Mesenchymal stem cell (in vitro differentiated cells and primary cell): ENCODE measurements around the gene CANT1.
"Not testable (repeated sequence)": the region's sequence is repeated elsewhere in the genome, so short reads cannot be mapped to it uniquely, and the experiment has no call there.

Source experiments
- DNase-seq: peaks from one replicate; pipeline ENCODE4 v3.0.0-alpha.2; 2013
- H2AFZ ChIP-seq: one replicate; pipeline ENCODE4 v1.6.1; 2013; ENCODE audit warnings: low read depth, mild to moderate bottlenecking, control low read depth, inconsistent platforms, low read length, moderate library complexity
- H2AK5ac ChIP-seq: 2 replicates; pipeline ENCODE4 v1.6.1; 2013; ENCODE audit warnings: low read length, moderate library complexity, mild to moderate bottlenecking, inconsistent platforms; ENCODE audit not compliant: severe bottlenecking
- H2BK120ac ChIP-seq: one replicate; pipeline ENCODE4 v1.6.1; 2013; ENCODE audit warnings: low read depth, mild to moderate bottlenecking, inconsistent platforms, low read length, moderate library complexity
- H2BK12ac ChIP-seq, 2 experiments: one replicate each; pipeline ENCODE4 v1.6.1; 2013; ENCODE audit warnings: inconsistent platforms in 2 of 2, low read length in 2 of 2, mild to moderate bottlenecking in 2 of 2, moderate library complexity in 2 of 2, control low read depth in 1 of 2
- H2BK15ac ChIP-seq: one replicate; pipeline ENCODE4 v1.6.1; 2013; ENCODE audit warnings: mild to moderate bottlenecking, low read depth, inconsistent platforms; ENCODE audit not compliant: poor library complexity, severe bottlenecking
- H2BK5ac ChIP-seq: 2 replicates; pipeline ENCODE4 v1.6.1; 2013; ENCODE audit warnings: low read depth, mild to moderate bottlenecking, low read length, control low read depth, inconsistent platforms; ENCODE audit not compliant: poor library complexity, severe bottlenecking
- H3K14ac ChIP-seq, 2 experiments: one replicate each; pipeline ENCODE4 v1.6.1; 2013; ENCODE audit warnings: inconsistent platforms in 2 of 2, low read length in 2 of 2, control low read depth in 1 of 2, mild to moderate bottlenecking in 1 of 2, moderate library complexity in 1 of 2
- H3K18ac ChIP-seq, 2 experiments: one replicate each; pipeline ENCODE4 v1.6.1; 2013; ENCODE audit warnings: inconsistent platforms in 2 of 2, low read length in 2 of 2, control low read depth in 1 of 2, low read depth in 1 of 2, mild to moderate bottlenecking in 1 of 2
- H3K23ac ChIP-seq, 2 experiments: one replicate each; pipeline ENCODE4 v1.6.1; 2013; ENCODE audit warnings: inconsistent platforms in 2 of 2, low read length in 2 of 2, mild to moderate bottlenecking in 2 of 2, moderate library complexity in 2 of 2, control low read depth in 1 of 2
- H3K27ac ChIP-seq: 2 replicates; pipeline ENCODE4 v1.5.1; 2013; ENCODE audit warnings: mild to moderate bottlenecking, moderate library complexity, low read length, control low read depth, inconsistent platforms; ENCODE audit not compliant: poor library complexity, severe bottlenecking
- H3K27me3 ChIP-seq, 2 experiments: 2 replicates each; pipeline versions ENCODE4 v1.6.1 to v1.7.0; 2013; ENCODE audit warnings: low read length in 2 of 2, mild to moderate bottlenecking in 2 of 2, moderate library complexity in 2 of 2, control low read depth in 1 of 2, inconsistent platforms in 1 of 2; ENCODE audit not compliant: control insufficient read depth in 1 of 2, insufficient read depth in 1 of 2
- H3K36me3 ChIP-seq, 2 experiments: 2 replicates each; pipeline versions ENCODE4 v1.6.1 to v1.7.0; 2013; ENCODE audit warnings: low read length in 2 of 2, control low read depth in 1 of 2, inconsistent platforms in 1 of 2, low read depth in 1 of 2, mild to moderate bottlenecking in 1 of 2; ENCODE audit not compliant: insufficient read depth in 2 of 2, control insufficient read depth in 1 of 2
- H3K4ac ChIP-seq, 2 experiments: one replicate each; pipeline ENCODE4 v1.6.1; 2013; ENCODE audit warnings: inconsistent platforms in 2 of 2, low read length in 2 of 2, mild to moderate bottlenecking in 2 of 2, moderate library complexity in 2 of 2, control low read depth in 1 of 2, low read depth in 1 of 2
- H3K4me1 ChIP-seq: 2 replicates; pipeline ENCODE4 v1.6.1; 2013; ENCODE audit warnings: low read depth, low read length, control low read depth; ENCODE audit not compliant: control insufficient read depth, insufficient read depth
- H3K4me2 ChIP-seq: 2 replicates; pipeline ENCODE4 v1.6.1; 2013; ENCODE audit warnings: low read length, mild to moderate bottlenecking, inconsistent platforms; ENCODE audit not compliant: poor library complexity, severe bottlenecking
- H3K4me3 ChIP-seq, 2 experiments: 2 replicates each; pipeline versions ENCODE4 v1.5.1 to v1.7.0; 2013; ENCODE audit warnings: low read length in 2 of 2, mild to moderate bottlenecking in 2 of 2, control low read depth in 1 of 2, low read depth in 1 of 2; ENCODE audit not compliant: insufficient read depth in 1 of 2
- H3K79me1 ChIP-seq: replicated peaks from 2 replicates; pipeline ENCODE4 v1.6.1; 2013; ENCODE audit warnings: mild to moderate bottlenecking, control low read depth, low read length, inconsistent platforms; ENCODE audit not compliant: poor library complexity, severe bottlenecking
- H3K9ac ChIP-seq: 2 replicates; pipeline ENCODE4 v1.7.0; 2013; ENCODE audit warnings: mild to moderate bottlenecking, low read length, moderate library complexity
- H3K9me3 ChIP-seq: 2 replicates; pipeline ENCODE4 v1.7.0; 2013; ENCODE audit warnings: mild to moderate bottlenecking, low read length; ENCODE audit not compliant: control insufficient read depth
- H4K8ac ChIP-seq: one replicate; pipeline ENCODE4 v1.6.1; 2013; ENCODE audit warnings: inconsistent platforms, mild to moderate bottlenecking, low read length, moderate library complexity
- H4K91ac ChIP-seq: one replicate; pipeline ENCODE4 v1.6.1; 2013; ENCODE audit warnings: mild to moderate bottlenecking, low read length, inconsistent platforms
- WGBS: methylation state at CpG from one replicate; pipeline ENCODE4 v1.1.7; 2013; ENCODE audit warnings: mixed read lengths; 5-methylcytosine and 5-hydroxymethylcytosine counted together

Gene CANT1

DNA sequence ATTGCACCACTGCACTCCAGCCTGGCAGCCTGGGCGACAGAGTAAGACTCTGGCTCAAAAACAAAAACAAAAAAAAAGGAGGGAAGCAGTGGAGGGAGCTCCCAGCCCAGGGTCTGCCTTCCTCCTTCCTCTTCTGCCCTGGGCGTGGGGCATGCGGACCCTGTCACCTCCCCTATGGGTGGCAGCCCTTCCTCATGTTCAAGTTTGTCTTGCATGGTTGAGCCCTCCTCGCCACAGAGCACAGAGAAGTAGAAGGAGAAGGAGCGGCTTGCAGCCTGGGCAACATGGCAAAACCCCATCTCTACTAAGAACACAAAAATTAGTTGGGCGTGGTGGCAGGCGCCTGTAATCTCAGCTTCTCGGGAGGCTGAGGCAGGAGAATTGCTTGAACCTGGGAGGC is 62.9 kb downstream of the CANT1 start:
- no peak overlapping the region for H3K9ac ChIP-seq
- H2BK15ac ChIP-seq, result no peak overlapping the region
- H3K27ac ChIP-seq, result no peak overlapping the region
- peaks cover 0 to 3% of the 10 kb centered on the region in 2 experiments for H3K27me3 ChIP-seq
- H2BK12ac ChIP-seq, result no peak overlapping the region
- H2AFZ ChIP-seq, result no peak overlapping the region
- WGBS, result 94% methylated on average over 6 of the region's 8 CpGs
- H3K23ac ChIP-seq, result no peak overlapping the region
- no peak overlapping the region for H3K14ac ChIP-seq
- no peak overlapping the region for H3K4ac ChIP-seq
- H3K4me1 ChIP-seq, result peaks cover 17% of the 10 kb centered on the region
- no peak overlapping the region for H2BK120ac ChIP-seq
- no peak overlapping the region for H2AK5ac ChIP-seq
- H3K9me3 ChIP-seq, result peaks cover 19% of the 10 kb centered on the region
- H3K18ac ChIP-seq, result no peak overlapping the region
- H3K36me3 ChIP-seq, result no peaks in the 10 kb centered on the region
- H4K91ac ChIP-seq, result peak overlapping the region; percentile 53
- H2BK5ac ChIP-seq, result no peak overlapping the region
- H3K79me1 ChIP-seq, result no peaks in the 10 kb centered on the region
- no peak overlapping the region for H4K8ac ChIP-seq
- no peak for DNase-seq
- H3K4me3 ChIP-seq, result no peak overlapping the region
- no peak overlapping the region for H3K4me2 ChIP-seq

DNA sequence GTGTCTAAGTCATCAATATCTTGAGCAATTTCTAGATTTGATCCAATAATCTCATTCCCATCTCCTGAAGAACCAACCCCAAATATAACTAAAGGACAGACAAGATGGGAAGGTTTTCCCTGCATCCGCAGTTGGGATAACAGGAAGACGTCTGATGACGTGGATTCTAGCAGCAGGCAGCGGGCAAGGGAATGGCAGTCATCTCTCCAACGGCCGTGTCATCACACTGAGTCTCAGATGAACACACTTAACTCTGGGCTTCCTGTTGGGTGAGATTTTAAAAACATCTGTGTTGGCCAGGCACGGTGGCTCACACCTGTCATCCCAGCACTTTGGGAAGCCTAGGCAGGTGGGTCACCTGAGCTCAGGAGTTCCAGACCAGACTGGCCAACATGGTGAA is 63.4 kb downstream of the CANT1 start:
- Histone ChIP-seq H2BK15ac (no peak overlapping the region), H3K27me3 (peaks cover 0 to 3% of the 10 kb centered on the region in 2 experiments), H3K36me3 (no peaks in the 10 kb centered on the region), H3K9me3 (peaks cover 14% of the 10 kb centered on the region), H2AFZ (no peak overlapping the region), H3K14ac (no peak overlapping the region), H3K9ac (no peak overlapping the region), H2AK5ac (peak overlapping the region; percentile 68), H2BK12ac (no peak overlapping the region), H3K4ac (no peak overlapping the region), H4K91ac (no peak overlapping the region), H3K18ac (no peak overlapping the region), H2BK120ac (no peak overlapping the region), H3K79me1 (no peaks in the 10 kb centered on the region), H3K4me3 (no peak overlapping the region), H3K27ac (no peak overlapping the region), H3K4me1 (peaks cover 16% of the 10 kb centered on the region), H4K8ac (no peak overlapping the region), H3K23ac (no peak overlapping the region), H2BK5ac (no peak overlapping the region), H3K4me2 (no peak overlapping the region)
- DNase-seq, result no peak
- 81% methylated on average over 7 of the region's 7 CpGs for WGBS

DNA sequence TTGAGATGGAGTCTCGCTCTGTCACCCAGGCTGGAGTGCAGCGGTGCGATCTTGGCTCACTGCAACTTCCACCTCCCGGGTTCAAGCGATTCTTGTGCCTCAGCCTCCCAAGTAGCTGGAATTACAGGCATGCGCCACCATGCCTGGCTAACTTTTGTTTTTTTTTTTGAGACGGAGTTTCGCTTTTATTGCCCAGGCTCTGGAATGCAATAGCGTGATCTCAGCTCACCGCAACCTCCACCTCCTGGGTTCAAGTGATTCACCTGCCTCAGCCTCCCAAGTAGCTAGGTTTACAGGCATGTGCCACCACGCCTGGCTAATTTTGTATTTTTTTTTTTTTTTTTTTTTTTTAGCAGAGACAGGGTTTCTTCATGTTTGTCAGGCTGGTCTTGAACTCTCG is 64.1 kb downstream of the CANT1 start:
- H3K4ac ChIP-seq, H3K18ac ChIP-seq, H2BK120ac ChIP-seq, H3K4me3 ChIP-seq, DNase-seq, H2BK15ac ChIP-seq, H2AK5ac ChIP-seq, H4K91ac ChIP-seq, H3K14ac ChIP-seq, H2BK5ac ChIP-seq, H3K79me1 ChIP-seq, H3K27me3 ChIP-seq, H2AFZ ChIP-seq, H3K9ac ChIP-seq, H4K8ac ChIP-seq, H3K9me3 ChIP-seq, H3K23ac ChIP-seq, H3K4me2 ChIP-seq, H2BK12ac ChIP-seq, H3K36me3 ChIP-seq, H3K27ac ChIP-seq: not testable (repeated sequence)
- H3K4me1 ChIP-seq, result peaks cover 20% of the 10 kb centered on the region
- WGBS, result 93% methylated on average over 11 of the region's 12 CpGs

DNA sequence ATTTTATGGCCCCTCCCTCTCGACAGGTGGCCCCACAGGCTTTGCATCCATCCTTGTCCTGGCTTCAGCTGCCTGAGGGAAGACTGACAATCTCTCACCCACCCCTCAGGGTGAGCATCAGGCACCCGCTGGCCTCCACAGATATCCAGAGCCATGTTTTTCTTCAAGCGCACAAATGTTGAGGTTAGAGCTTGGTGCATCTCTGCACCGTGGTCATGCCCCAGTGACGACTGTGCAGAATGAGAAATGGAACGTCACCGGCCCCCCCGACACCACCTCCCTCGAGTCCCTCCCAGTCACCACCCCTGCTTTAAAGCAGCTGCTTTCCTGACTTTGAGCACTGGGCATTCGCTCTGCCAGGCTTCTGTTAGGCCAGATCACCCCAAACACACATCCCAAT is 64.6 kb downstream of the CANT1 start:
- no peak overlapping the region for H3K18ac ChIP-seq
- H3K9ac ChIP-seq, result no peak overlapping the region
- no peaks in the 10 kb centered on the region for H3K36me3 ChIP-seq
- no peak overlapping the region for H3K4me3 ChIP-seq
- no peak overlapping the region for H2AFZ ChIP-seq
- peaks cover 0 to 3% of the 10 kb centered on the region in 2 experiments for H3K27me3 ChIP-seq
- H3K9me3 ChIP-seq, result peaks cover 2% of the 10 kb centered on the region
- H2BK15ac ChIP-seq, result no peak overlapping the region
- no peaks in the 10 kb centered on the region for H3K79me1 ChIP-seq
- WGBS, result 81% methylated on average over 10 of the region's 10 CpGs
- no peak overlapping the region for H2BK12ac ChIP-seq
- H2BK5ac ChIP-seq, result no peak overlapping the region
- H3K4ac ChIP-seq, result no peak overlapping the region
- H3K4me2 ChIP-seq, result no peak overlapping the region
- no peak overlapping the region for H4K8ac ChIP-seq
- no peak overlapping the region for H3K27ac ChIP-seq
- no peak overlapping the region for H2BK120ac ChIP-seq
- no peak overlapping the region for H3K23ac ChIP-seq
- no peak for DNase-seq
- no peak overlapping the region for H4K91ac ChIP-seq
- peaks cover 23% of the 10 kb centered on the region for H3K4me1 ChIP-seq
- no peak overlapping the region for H2AK5ac ChIP-seq
- H3K14ac ChIP-seq, result no peak overlapping the region
